A549 (cell line): ENCODE results near the gene EP300. TPM values are rescaled to one million over a fixed set of nuclear protein-coding genes. Genes with fewer than 3 reads are reported as not detected.

Experiments
- ATAC-seq, 2 experiments: fragments of 200-7000 bp in 1 of 2; fragments of >200 bp in 1 of 2; cut with Nextera tagmentation in 1 of 2; cut with Tn5 transposase in 1 of 2; 3 replicates each; pipeline versions ENCODE4 v1.8.0 to v1.9.1; 2018 to 2020; ENCODE audit warnings: mild to moderate bottlenecking in 1 of 2, moderate library complexity in 1 of 2
- CTCF ChIA-PET: fragments of 300-600 bp; sonication (Branson Sonifier 250); formaldehyde crosslinking; extraction: SDS; loops from one replicate; lab custom pipeline; 2021; ENCODE audit warnings: antibody characterized with exemption, inconsistent platforms; lab: Yijun Ruan, JAX
- POLR2A ChIA-PET: fragments of 350-600 bp; formaldehyde crosslinking; extraction: SDS; loops from one replicate; lab custom pipeline; 2021; ENCODE audit warnings: antibody characterized with exemption, inconsistent platforms; lab: Yijun Ruan, JAX
- DNase-seq, 2 experiments: peaks; one replicate each; pipeline versions ENCODE4 v3.0.0 to v3.0.0-alpha.2; 2011 to 2016; ENCODE audit warnings: low read depth in 1 of 2, low spot score in 1 of 2
- FAIRE-seq: peaks from 2 replicates; lab custom pipeline; 2011; peaks lifted over from hg19 to GRCh38; lab: Jason Lieb, UNC
- H3K27ac ChIP-seq, 2 experiments: fragments of >200 bp; sonication (Bioruptor Twin); formaldehyde crosslinking; 3 replicates each; pipeline ENCODE4 v1.5.1; 2016 to 2017
- H3K4me1 ChIP-seq: fragments of >200 bp; sonication (Bioruptor Twin); formaldehyde crosslinking; 3 replicates; pipeline ENCODE4 v1.6.1; 2016
- H3K4me2 ChIP-seq: fragments of >200 bp; sonication (Bioruptor Twin); formaldehyde crosslinking; 3 replicates; pipeline ENCODE4 v1.6.1; 2016
- H3K4me3 ChIP-seq: fragments of >200 bp; sonication (Bioruptor Twin); formaldehyde crosslinking; 3 replicates; pipeline ENCODE4 v1.5.1; 2016
- H3K9me3 ChIP-seq: fragments of >200 bp; sonication (Bioruptor Twin); formaldehyde crosslinking; 3 replicates; pipeline ENCODE4 v1.6.1; 2016
- BHLHE40 ChIP-seq: IDR thresholded peaks from 2 replicates; pipeline ENCODE4 v1.6.1; 2012; ENCODE audit warnings: low read depth, low read length, inconsistent platforms
- CBX8 ChIP-seq: fragments of 200-600 bp; sonication (generic); IDR thresholded peaks from 2 replicates; pipeline ENCODE4 v1.6.1; 2016
- CEBPB ChIP-seq, 2 experiments: fragments of >200 bp in 1 of 2; sonication (Bioruptor Twin) in 1 of 2; formaldehyde crosslinking in 1 of 2; IDR thresholded peaks; 2 replicates each; pipeline ENCODE4 v1.6.1; 2012 to 2016
- CHD2 ChIP-seq: fragments of 150-350 bp; IDR thresholded peaks from 2 replicates; pipeline ENCODE4 v1.6.1; 2014; ENCODE audit warnings: low read length; ENCODE audit not compliant: partially characterized antibody
- FOXS1 ChIP-seq: fragments of 250-450 bp; sonication (Bioruptor Pico); IDR thresholded peaks from 2 replicates; pipeline ENCODE4 v1.5.0; 2020; ENCODE audit warnings: mild to moderate bottlenecking, moderate library complexity
- JUN ChIP-seq, 2 experiments: fragments of >200 bp; sonication (Bioruptor Twin); formaldehyde crosslinking; IDR thresholded peaks; 2 replicates in 1 of 2; 3 replicates in 1 of 2; pipeline ENCODE4 v1.6.1; 2016 to 2017
- KDM1A ChIP-seq: fragments of 200-600 bp; sonication (generic); IDR thresholded peaks from 2 replicates; pipeline ENCODE4 v1.6.1; 2016; ENCODE audit warnings: low read depth, mild to moderate bottlenecking
- NPAS2 ChIP-seq: fragments of 250-450 bp; sonication (Bioruptor Pico); IDR thresholded peaks from 2 replicates; pipeline ENCODE4 v1.8.0; 2022; ENCODE audit warnings: mild to moderate bottlenecking, moderate library complexity, borderline replicate concordance
- POLR2A ChIP-seq: IDR thresholded peaks from 2 replicates; pipeline ENCODE4 v1.6.1; 2012; ENCODE audit warnings: mild to moderate bottlenecking, low read length
- POLR2AphosphoS2 ChIP-seq: conservative IDR thresholded peaks from 2 replicates; pipeline ENCODE4 v1.6.1; 2012; ENCODE audit warnings: low read length, improper control_type of control experiment, inconsistent platforms
- RARB ChIP-seq: fragments of 250-450 bp; sonication (Bioruptor Pico); IDR thresholded peaks from 2 replicates; pipeline ENCODE4 v1.8.0; 2021; ENCODE audit warnings: mild to moderate bottlenecking, moderate library complexity
- SMC3 ChIP-seq: fragments of >200 bp; sonication (Bioruptor Twin); formaldehyde crosslinking; IDR thresholded peaks from 3 replicates; pipeline ENCODE4 v1.6.1; 2018; ENCODE audit warnings: inconsistent platforms
- TP53 ChIP-seq: fragments of 250-450 bp; sonication (Bioruptor Pico); IDR thresholded peaks from 2 replicates; pipeline ENCODE4 v1.5.0; 2021; ENCODE audit warnings: mild to moderate bottlenecking, moderate library complexity
- ZC3H11A ChIP-seq: fragments of 450-650 bp; IDR thresholded peaks from 2 replicates; pipeline ENCODE4 v1.6.1; 2014; ENCODE audit warnings: antibody characterized with exemption, mild to moderate bottlenecking
- WGBS: methylation state at CpG from one replicate; pipeline ENCODE4 v1.1.6; 2017; ENCODE audit errors: missing lambda C conversion rate; 5-methylcytosine and 5-hydroxymethylcytosine counted together
- polyA plus RNA-seq, 4 experiments: library from polyadenylated mRNA; depleted of rRNA in 3 of 4; stranded (reverse); fragments of >200 nt; fragmentation: RNase III in 1 of 4; extraction: RNeasy Plus Mini Kit Qiagen cat#74134 plus additional on column Dnase treatment in 1 of 4; gene quantifications; 2 replicates in 3 of 4; 3 replicates in 1 of 4; pipeline ENCODE4 v1.2.3, GENCODE V29; 2011 to 2017
- TF ChIP-seq, protein P1 (sequence below): IDR thresholded peaks from 2 replicates; pipeline ENCODE4 v1.6.1; 2012
- TF ChIP-seq, protein P2 (sequence below): fragments of 150-350 bp; IDR thresholded peaks from 2 replicates; pipeline ENCODE4 v1.6.1; 2014; ENCODE audit warnings: low read depth, mild to moderate bottlenecking, low read length
- TF ChIP-seq, protein P3 (sequence below): fragments of >200 bp; sonication (Bioruptor Twin); formaldehyde crosslinking; IDR thresholded peaks from 3 replicates; pipeline ENCODE4 v1.6.1; 2016
- TF ChIP-seq, protein P4 (sequence below): IDR thresholded peaks from 2 replicates; pipeline ENCODE4 v1.6.1; 2012; ENCODE audit warnings: low read depth, borderline replicate concordance
- TF ChIP-seq, protein P5 (sequence below): fragments of 200-600 bp; sonication (generic); IDR thresholded peaks from 2 replicates; pipeline ENCODE4 v1.6.1; 2016; ENCODE audit warnings: antibody characterized with exemption, mild to moderate bottlenecking, moderate library complexity

EP300 gene
- polyA plus RNA-seq, 2 of the 4 experiments (the other 2 are of a cell fraction) = 15.5 to 18.2 TPM

DNA sequence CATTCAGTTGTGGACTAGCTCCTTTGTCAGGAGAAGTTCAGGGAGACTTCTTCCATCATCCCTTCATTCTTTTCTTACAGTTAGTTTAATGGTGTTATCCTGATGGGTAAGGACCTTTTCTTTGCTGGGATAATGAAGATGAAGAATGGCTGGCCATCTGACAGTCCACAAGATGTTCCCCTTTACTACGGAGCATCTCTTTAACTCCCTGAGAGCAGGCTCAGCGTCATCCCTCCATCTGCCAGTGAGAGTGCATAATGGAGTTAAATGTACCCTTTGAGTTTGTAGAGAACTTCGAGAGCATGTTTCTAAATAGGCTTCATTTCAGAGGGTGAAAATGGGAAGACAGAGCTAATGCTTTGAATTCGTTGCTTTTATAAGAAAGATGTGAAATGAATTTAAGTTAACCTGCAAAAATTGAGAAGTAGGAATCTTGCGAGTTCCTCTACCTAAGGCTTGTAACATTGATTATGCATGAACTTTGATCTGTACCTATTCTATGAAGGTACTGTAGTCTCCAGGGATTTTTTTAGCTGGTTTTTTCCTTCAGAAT is 1.7 kb downstream of the EP300 start:
- H3K9me3 ChIP-seq = no peaks in the 10 kb centered on the region
- ATAC-seq = no peak
- no peak for TF ChIP-seq SMC3
- peak overlapping the region; percentile 90 for H3K4me3 ChIP-seq
- ChIA-PET POLR2A (interaction anchor here (0.6 to 4.6 kb wide), 3 partner anchors 72 to 142 kb away, joined by 7 to 32 read pairs (median 26); partner anchors contain the start of gene RBX1), CTCF (interaction anchor here (0.6 to 3.1 kb wide), 4 partner anchors 26 to 172 kb away, joined by 3 to 13 read pairs (median 3); no protein-coding TSS in a partner anchor)
- 9% methylated on average over 5 of the region's 5 CpGs for WGBS
- no peak for FAIRE-seq
- peak in 1 of 2 experiments; percentile 21 for DNase-seq
- peaks cover 31% of the 10 kb centered on the region for H3K4me1 ChIP-seq
- peak overlapping the region; percentile 88 for H3K4me2 ChIP-seq
- peak overlapping the region; percentile 99 to 100; a peak in 2 of 6 replicates for H3K27ac ChIP-seq

DNA sequence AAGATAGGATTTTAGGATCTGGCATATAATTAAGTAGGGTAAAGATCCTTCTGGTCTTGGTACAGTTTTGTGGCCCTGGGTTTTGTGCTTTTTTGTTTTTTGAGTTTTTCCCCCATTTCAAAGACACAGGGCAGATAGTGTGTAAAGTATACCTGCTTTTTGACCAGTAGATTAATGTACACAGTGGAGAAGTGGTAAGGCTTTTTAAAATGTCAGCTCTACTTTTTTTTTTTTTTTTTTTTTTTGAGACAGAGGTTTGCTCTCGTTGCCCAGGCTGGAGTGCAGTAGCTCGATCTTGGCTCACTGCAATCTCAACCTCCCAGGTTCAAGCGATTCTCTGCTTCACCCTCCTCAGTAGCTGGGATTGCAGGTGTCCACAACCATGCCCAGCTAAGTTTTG is 4.0 kb downstream of the EP300 start:
- H3K4me3 ChIP-seq = no peak overlapping the region
- 84% methylated on average over 3 of the region's 3 CpGs for WGBS
- H3K4me1 ChIP-seq = peaks cover 30% of the 10 kb centered on the region
- H3K9me3 ChIP-seq = no peaks in the 10 kb centered on the region
- DNase-seq (no peak), FAIRE-seq (no peak), ATAC-seq (no peak)
- H3K27ac ChIP-seq = no peak overlapping the region
- CTCF ChIA-PET = interaction anchor here (0.9 kb wide), 1 partner anchor 19 kb away, joined by 3 read pairs; no protein-coding TSS in a partner anchor
- POLR2A ChIA-PET = no interaction called here
- peak overlapping the region; percentile 88; the same call in 2 of the 3 replicates for H3K4me2 ChIP-seq
- TF ChIP-seq FOXS1 (CRISPR knock-in tag) (no peak), CBX8 (no peak), NPAS2 (CRISPR knock-in tag) (no peak), RARB (no peak), POLR2A (no peak), KDM1A (no peak), CEBPB (IDR thresholded peaks at IDR 0.05) (no peak), ZC3H11A (no peak), POLR2AphosphoS2 (no peak), TP53 (no peak)
- TF ChIP-seq, protein P1, sequence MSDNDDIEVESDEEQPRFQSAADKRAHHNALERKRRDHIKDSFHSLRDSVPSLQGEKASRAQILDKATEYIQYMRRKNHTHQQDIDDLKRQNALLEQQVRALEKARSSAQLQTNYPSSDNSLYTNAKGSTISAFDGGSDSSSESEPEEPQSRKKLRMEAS = no peak
- TF ChIP-seq, protein P2, sequence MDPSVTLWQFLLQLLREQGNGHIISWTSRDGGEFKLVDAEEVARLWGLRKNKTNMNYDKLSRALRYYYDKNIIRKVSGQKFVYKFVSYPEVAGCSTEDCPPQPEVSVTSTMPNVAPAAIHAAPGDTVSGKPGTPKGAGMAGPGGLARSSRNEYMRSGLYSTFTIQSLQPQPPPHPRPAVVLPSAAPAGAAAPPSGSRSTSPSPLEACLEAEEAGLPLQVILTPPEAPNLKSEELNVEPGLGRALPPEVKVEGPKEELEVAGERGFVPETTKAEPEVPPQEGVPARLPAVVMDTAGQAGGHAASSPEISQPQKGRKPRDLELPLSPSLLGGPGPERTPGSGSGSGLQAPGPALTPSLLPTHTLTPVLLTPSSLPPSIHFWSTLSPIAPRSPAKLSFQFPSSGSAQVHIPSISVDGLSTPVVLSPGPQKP = no peak
- TF ChIP-seq, all 56 proteins: peak for 0

DNA sequence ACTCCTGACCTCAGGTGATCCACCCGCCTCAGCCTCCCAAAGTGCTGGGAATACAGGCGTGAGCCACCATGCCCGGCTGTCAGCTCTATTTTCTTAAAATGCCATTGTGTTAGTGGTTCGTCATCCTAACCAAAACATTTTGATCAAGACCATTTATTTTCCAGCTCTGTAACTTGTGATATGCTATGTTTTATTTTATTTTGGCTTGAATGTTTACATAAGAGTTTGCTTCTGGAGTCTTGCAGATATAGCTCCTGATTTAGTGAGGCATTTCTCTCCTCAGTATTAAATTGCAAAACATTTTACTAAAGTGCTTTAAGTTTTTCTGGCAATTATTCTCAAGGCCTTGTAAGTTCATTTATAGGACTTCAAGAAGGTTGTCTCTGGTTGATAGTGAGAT is 4.4 kb downstream of the EP300 start:
- DNase-seq (no peak), ATAC-seq (no peak), FAIRE-seq (no peak)
- Histone ChIP-seq H3K4me2 (no peak overlapping the region), H3K4me3 (no peak overlapping the region), H3K9me3 (no peaks in the 10 kb centered on the region), H3K27ac (no peak overlapping the region), H3K4me1 (peaks cover 30% of the 10 kb centered on the region)
- CTCF ChIA-PET = interaction anchor here (0.9 kb wide), 1 partner anchor 18 kb away, joined by 3 read pairs; no protein-coding TSS in a partner anchor
- POLR2A ChIA-PET = no interaction called here
- 93% methylated on average over 4 of the region's 4 CpGs for WGBS
- TF ChIP-seq CHD2 = no peak
- TF ChIP-seq, protein P3, sequence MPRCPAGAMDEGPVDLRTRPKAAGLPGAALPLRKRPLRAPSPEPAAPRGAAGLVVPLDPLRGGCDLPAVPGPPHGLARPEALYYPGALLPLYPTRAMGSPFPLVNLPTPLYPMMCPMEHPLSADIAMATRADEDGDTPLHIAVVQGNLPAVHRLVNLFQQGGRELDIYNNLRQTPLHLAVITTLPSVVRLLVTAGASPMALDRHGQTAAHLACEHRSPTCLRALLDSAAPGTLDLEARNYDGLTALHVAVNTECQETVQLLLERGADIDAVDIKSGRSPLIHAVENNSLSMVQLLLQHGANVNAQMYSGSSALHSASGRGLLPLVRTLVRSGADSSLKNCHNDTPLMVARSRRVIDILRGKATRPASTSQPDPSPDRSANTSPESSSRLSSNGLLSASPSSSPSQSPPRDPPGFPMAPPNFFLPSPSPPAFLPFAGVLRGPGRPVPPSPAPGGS = no peak
- TF ChIP-seq RARB = no peak
- TF ChIP-seq, protein P4, sequence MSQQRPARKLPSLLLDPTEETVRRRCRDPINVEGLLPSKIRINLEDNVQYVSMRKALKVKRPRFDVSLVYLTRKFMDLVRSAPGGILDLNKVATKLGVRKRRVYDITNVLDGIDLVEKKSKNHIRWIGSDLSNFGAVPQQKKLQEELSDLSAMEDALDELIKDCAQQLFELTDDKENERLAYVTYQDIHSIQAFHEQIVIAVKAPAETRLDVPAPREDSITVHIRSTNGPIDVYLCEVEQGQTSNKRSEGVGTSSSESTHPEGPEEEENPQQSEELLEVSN = no peak
- TF ChIP-seq, protein P1 = no peak
- no peak for TF ChIP-seq POLR2AphosphoS2

DNA sequence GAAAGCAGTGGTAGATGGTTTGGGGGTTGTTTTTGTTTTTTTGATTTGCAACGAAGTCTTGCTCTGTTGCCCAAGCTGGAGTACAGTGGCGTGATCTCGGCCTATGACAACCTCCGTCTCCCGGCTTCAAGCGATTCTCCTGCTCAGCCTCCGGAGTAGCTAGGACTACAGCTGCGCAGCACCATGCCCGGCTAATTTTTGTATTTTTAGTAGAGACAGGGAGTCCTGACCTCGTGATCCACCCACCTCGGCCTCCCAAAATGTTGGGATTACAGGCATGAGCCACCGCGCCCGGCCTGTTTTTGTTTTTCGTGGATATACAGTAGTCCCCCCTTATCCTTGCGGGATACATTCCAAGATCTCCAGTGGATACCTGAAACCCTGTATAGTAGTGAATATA is 6.6 kb downstream of the EP300 start:
- CTCF ChIA-PET = no interaction called here
- TF ChIP-seq BHLHE40 (no peak), JUN (IDR thresholded peaks at IDR 0.05) (no peak)
- TF ChIP-seq, protein P5, sequence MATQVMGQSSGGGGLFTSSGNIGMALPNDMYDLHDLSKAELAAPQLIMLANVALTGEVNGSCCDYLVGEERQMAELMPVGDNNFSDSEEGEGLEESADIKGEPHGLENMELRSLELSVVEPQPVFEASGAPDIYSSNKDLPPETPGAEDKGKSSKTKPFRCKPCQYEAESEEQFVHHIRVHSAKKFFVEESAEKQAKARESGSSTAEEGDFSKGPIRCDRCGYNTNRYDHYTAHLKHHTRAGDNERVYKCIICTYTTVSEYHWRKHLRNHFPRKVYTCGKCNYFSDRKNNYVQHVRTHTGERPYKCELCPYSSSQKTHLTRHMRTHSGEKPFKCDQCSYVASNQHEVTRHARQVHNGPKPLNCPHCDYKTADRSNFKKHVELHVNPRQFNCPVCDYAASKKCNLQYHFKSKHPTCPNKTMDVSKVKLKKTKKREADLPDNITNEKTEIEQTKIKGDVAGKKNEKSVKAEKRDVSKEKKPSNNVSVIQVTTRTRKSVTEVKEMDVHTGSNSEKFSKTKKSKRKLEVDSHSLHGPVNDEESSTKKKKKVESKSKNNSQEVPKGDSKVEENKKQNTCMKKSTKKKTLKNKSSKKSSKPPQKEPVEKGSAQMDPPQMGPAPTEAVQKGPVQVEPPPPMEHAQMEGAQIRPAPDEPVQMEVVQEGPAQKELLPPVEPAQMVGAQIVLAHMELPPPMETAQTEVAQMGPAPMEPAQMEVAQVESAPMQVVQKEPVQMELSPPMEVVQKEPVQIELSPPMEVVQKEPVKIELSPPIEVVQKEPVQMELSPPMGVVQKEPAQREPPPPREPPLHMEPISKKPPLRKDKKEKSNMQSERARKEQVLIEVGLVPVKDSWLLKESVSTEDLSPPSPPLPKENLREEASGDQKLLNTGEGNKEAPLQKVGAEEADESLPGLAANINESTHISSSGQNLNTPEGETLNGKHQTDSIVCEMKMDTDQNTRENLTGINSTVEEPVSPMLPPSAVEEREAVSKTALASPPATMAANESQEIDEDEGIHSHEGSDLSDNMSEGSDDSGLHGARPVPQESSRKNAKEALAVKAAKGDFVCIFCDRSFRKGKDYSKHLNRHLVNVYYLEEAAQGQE = no peak
- TF ChIP-seq, all 56 proteins: peak for 0
- no peak for ATAC-seq
- H3K4me3 ChIP-seq = no peak overlapping the region
- no peak overlapping the region for H3K4me2 ChIP-seq
- H3K9me3 ChIP-seq = no peaks in the 10 kb centered on the region
- POLR2A ChIA-PET = no interaction called here
- no peak for DNase-seq
- H3K27ac ChIP-seq = no peak overlapping the region
- no peak for FAIRE-seq
- H3K4me1 ChIP-seq = peaks cover 30% of the 10 kb centered on the region
- 89% methylated on average over 16 of the region's 16 CpGs for WGBS
